ENCODE measurements around the gene DPYSL5. TPM values are rescaled to one million over a fixed set of nuclear protein-coding genes. Genes with fewer than 3 reads are reported as not detected.
A peak's percentile ranks its signal among the peaks of the same experiment; 100 is the strongest.

Gene DPYSL5
- total RNA-seq, 1 donor from 2014 or later, result 0.19 TPM

- intact Hi-C loops (cut with DNase I), result no loop called here
- DNase-seq (ENCODE audit: low spot score), result no peak
Observed at GRCh38 chr2:26915316-26915715, 67.4 kb downstream of the DPYSL5 start.

- DNase-seq (ENCODE audit: low spot score), result no peak
- intact Hi-C loops (cut with DNase I), result no loop called here
Observed at GRCh38 chr2:26916128-26916692, 68.3 kb downstream of the DPYSL5 start.

GRCh38 chr2:26917135-26917836 is 69.4 kb downstream of the DPYSL5 start:
- no peak for DNase-seq (ENCODE audit: low spot score)
- intact Hi-C loops (cut with DNase I), result no loop called here

- intact Hi-C loops (cut with DNase I), result loop anchor here (5.0 kb wide), 1 partner anchor 74 kb away; the partner anchor contains the start of gene DPYSL5
- no peak for DNase-seq (ENCODE audit: low spot score)
Observed at GRCh38 chr2:26921323-26921722, 73.4 kb downstream of the DPYSL5 start.

- intact Hi-C loops (cut with DNase I), result loop anchor here (5.0 kb wide), 1 partner anchor 75 kb away; the partner anchor contains the start of gene DPYSL5
- DNase-seq (ENCODE audit: low spot score), result peak; percentile 75
Observed at GRCh38 chr2:26922405-26923188, 74.7 kb downstream of the DPYSL5 start.

GRCh38 chr2:26923189-26923466 is 75.2 kb downstream of the DPYSL5 start:
- DNase-seq (ENCODE audit: low spot score), result peak; percentile 22
- intact Hi-C loops (cut with DNase I), result loop anchor here (5.0 kb wide), 1 partner anchor 76 kb away; the partner anchor contains the start of gene DPYSL5

- DNase-seq (ENCODE audit: low spot score), result peak; percentile 56
- intact Hi-C loops (cut with DNase I), result loop anchor here (5.0 kb wide), 1 partner anchor 77 kb away; the partner anchor contains the start of gene DPYSL5
Observed at GRCh38 chr2:26924731-26925099, 76.8 kb downstream of the DPYSL5 start.

- peak; percentile 60 for DNase-seq (ENCODE audit: low spot score)
- intact Hi-C loops (cut with DNase I), result no loop called here
Observed at GRCh38 chr2:26925100-26925791, 77.3 kb downstream of the DPYSL5 start.

GRCh38 chr2:26927221-26927620 is 79.3 kb downstream of the DPYSL5 start:
- no peak for DNase-seq (ENCODE audit: low spot score)
- intact Hi-C loops (cut with DNase I), result no loop called here

GRCh38 chr2:26932974-26933373 is 85.0 kb downstream of the DPYSL5 start:
- DNase-seq (ENCODE audit: low spot score), result peak; percentile 47
- intact Hi-C loops (cut with DNase I), result no loop called here

GRCh38 chr2:26933431-26934334 is 85.8 kb downstream of the DPYSL5 start:
- DNase-seq (ENCODE audit: low spot score), result no peak
- intact Hi-C loops (cut with DNase I), result no loop called here

GRCh38 chr2:26934335-26934724 is 86.4 kb downstream of the DPYSL5 start:
- intact Hi-C loops (cut with DNase I), result no loop called here
- no peak for DNase-seq (ENCODE audit: low spot score)

GRCh38 chr2:26934985-26935384 is 87.1 kb downstream of the DPYSL5 start:
- intact Hi-C loops (cut with DNase I), result no loop called here
- no peak for DNase-seq (ENCODE audit: low spot score)

- no peak for DNase-seq (ENCODE audit: low spot score)
- intact Hi-C loops (cut with DNase I), result no loop called here
Observed at GRCh38 chr2:26936855-26937254, 88.9 kb downstream of the DPYSL5 start.

- peak; percentile 22 for DNase-seq (ENCODE audit: low spot score)
- intact Hi-C loops (cut with DNase I), result no loop called here
Observed at GRCh38 chr2:26938399-26939118, 90.6 kb downstream of the DPYSL5 start.

- DNase-seq (ENCODE audit: low spot score), result no peak
- intact Hi-C loops (cut with DNase I), result no loop called here
Observed at GRCh38 chr2:26940001-26940400, 92.1 kb downstream of the DPYSL5 start.

- intact Hi-C loops (cut with DNase I), result no loop called here
- DNase-seq (ENCODE audit: low spot score), result no peak
Observed at GRCh38 chr2:26941486-26941885, 93.6 kb downstream of the DPYSL5 start.

GRCh38 chr2:26942543-26943295 is 94.8 kb downstream of the DPYSL5 start:
- no peak for DNase-seq (ENCODE audit: low spot score)
- intact Hi-C loops (cut with DNase I), result loop anchor here (2.0 kb wide), 1 partner anchor 96 kb away; no protein-coding TSS in a partner anchor
